Thymus (tissue), 11 donors: ENCODE measurements around the gene LTA. TPM values are rescaled to one million over a fixed set of nuclear protein-coding genes. Genes with fewer than 3 reads are reported as not detected.

Source experiments
- DNase-seq, 9 donors: peaks; one replicate each; pipeline ENCODE4 v3.0.0-alpha.2; 2013; ENCODE audit warnings: low spot score in 9 of 9, low read depth in 6 of 9, missing footprints in 1 of 9
- H3K27ac ChIP-seq, 2 donors: one replicate each; pipeline ENCODE4 v1.5.1; 2013; ENCODE audit warnings: control low read depth in 1 of 2, low read depth in 1 of 2, low read length in 1 of 2, mild to moderate bottlenecking in 1 of 2, moderate library complexity in 1 of 2
- H3K27me3 ChIP-seq, 2 donors: one replicate each; pipeline ENCODE4 v1.5.1; 2013; ENCODE audit warnings: low read length in 1 of 2; ENCODE audit not compliant: control insufficient read depth in 2 of 2, insufficient read depth in 1 of 2
- H3K36me3 ChIP-seq, 2 donors: one replicate each; pipeline ENCODE4 v1.5.1; 2013; ENCODE audit warnings: low read length in 1 of 2, mild to moderate bottlenecking in 1 of 2, moderate library complexity in 1 of 2; ENCODE audit not compliant: control insufficient read depth in 2 of 2, insufficient read depth in 2 of 2
- H3K4me1 ChIP-seq, 2 donors: one replicate each; pipeline ENCODE4 v1.5.1; 2013; ENCODE audit warnings: low read length in 2 of 2; ENCODE audit not compliant: control insufficient read depth in 2 of 2, insufficient read depth in 2 of 2
- H3K4me3 ChIP-seq, 2 donors: one replicate each; pipeline ENCODE4 v1.5.1; 2013; ENCODE audit warnings: low read length in 2 of 2, control low read depth in 1 of 2, mild to moderate bottlenecking in 1 of 2
- H3K9me3 ChIP-seq, 2 donors: one replicate each; pipeline ENCODE4 v1.5.1; 2013; ENCODE audit warnings: low read length in 1 of 2, mild to moderate bottlenecking in 1 of 2; ENCODE audit not compliant: control insufficient read depth in 2 of 2, insufficient read depth in 1 of 2
- WGBS: extraction: QIAGEN DNeasy Blood & Tissue Kit; methylation state at CpG from one replicate; pipeline ENCODE4 v1.1.7; 2013; 5-methylcytosine and 5-hydroxymethylcytosine counted together
- polyA plus RNA-seq: library from polyadenylated mRNA; stranded (reverse); fragments of 200-250 nt; gene quantifications from one replicate; pipeline ENCODE4 v1.2.3, GENCODE V29; 2013
- total RNA-seq: library from RNA; stranded (reverse); fragments of 120-200 nt; gene quantifications from one replicate; pipeline ENCODE4 v1.2.4, GENCODE V29; 2013
- donor health status: healthy.

Gene LTA
- total and polyA plus RNA-seq, 2 donors = 2.2 to 8.9 TPM

- DNase-seq = peak in 2 of 9 donors; percentile 34 to 60
- peak within 1 kb of the TSS; percentile 1 to 38 for H3K27ac ChIP-seq
- H3K36me3 ChIP-seq = peaks cover 0 to 22% of the 10 kb centered on the region in 2 donors
- peaks cover 22 to 98% of the 10 kb centered on the region in 2 donors for H3K4me1 ChIP-seq
- H3K9me3 ChIP-seq = peaks cover 0 to 3% of the 10 kb centered on the region in 2 donors
- H3K27me3 ChIP-seq = no peaks in the 10 kb centered on the region
- peak within 1 kb of the TSS; percentile 6 to 47 for H3K4me3 ChIP-seq
- 49% methylated on average over 19 of the region's 19 CpGs for WGBS
These were observed 3.3 kb downstream of the LTA start, which contains the start of gene TNF for GRCh38 chr6:31575335-31575901. TSS of gene TNF (plus strand) at chr6:31575565. CDS start at chr6:31575742, 177 bp downstream.

DNA sequence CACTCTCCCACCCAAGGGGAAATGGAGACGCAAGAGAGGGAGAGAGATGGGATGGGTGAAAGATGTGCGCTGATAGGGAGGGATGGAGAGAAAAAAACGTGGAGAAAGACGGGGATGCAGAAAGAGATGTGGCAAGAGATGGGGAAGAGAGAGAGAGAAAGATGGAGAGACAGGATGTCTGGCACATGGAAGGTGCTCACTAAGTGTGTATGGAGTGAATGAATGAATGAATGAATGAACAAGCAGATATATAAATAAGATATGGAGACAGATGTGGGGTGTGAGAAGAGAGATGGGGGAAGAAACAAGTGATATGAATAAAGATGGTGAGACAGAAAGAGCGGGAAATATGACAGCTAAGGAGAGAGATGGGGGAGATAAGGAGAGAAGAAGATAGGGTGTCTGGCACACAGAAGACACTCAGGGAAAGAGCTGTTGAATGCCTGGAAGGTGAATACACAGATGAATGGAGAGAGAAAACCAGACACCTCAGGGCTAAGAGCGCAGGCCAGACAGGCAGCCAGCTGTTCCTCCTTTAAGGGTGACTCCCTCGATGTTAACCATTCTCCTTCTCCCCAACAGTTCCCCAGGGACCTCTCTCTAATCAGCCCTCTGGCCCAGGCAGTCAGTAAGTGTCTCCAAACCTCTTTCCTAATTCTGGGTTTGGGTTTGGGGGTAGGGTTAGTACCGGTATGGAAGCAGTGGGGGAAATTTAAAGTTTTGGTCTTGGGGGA is 4.0 kb downstream of the LTA start:
- Histone ChIP-seq H3K27ac (peak overlapping the region in 1 of 2 donors; percentile 1), H3K4me1 (peaks cover 22 to 96% of the 10 kb centered on the region in 2 donors)
- WGBS = 80% methylated on average over 8 of the region's 8 CpGs

GRCh38 chr6:31576897-31577578 is 4.9 kb downstream of the LTA start:
- 87% methylated on average over 19 of the region's 19 CpGs for WGBS
- Histone ChIP-seq H3K36me3 (peaks cover 0 to 24% of the 10 kb centered on the region in 2 donors), H3K9me3 (peaks cover 0 to 7% of the 10 kb centered on the region in 2 donors), H3K27me3 (no peaks in the 10 kb centered on the region), H3K4me1 (peaks cover 18 to 90% of the 10 kb centered on the region in 2 donors), H3K4me3 (peak overlapping the region in 1 of 2 donors; percentile 47), H3K27ac (no peak overlapping the region)
- no peak for DNase-seq

More for the DNA sequence above, 4.0 kb downstream of the LTA start:
- Histone ChIP-seq H3K27me3 (no peaks in the 10 kb centered on the region), H3K9me3 (peaks cover 0 to 3% of the 10 kb centered on the region in 2 donors), H3K36me3 (peaks cover 0 to 24% of the 10 kb centered on the region in 2 donors), H3K4me3 (peak overlapping the region in 1 of 2 donors; percentile 47)
- DNase-seq = no peak

DNA sequence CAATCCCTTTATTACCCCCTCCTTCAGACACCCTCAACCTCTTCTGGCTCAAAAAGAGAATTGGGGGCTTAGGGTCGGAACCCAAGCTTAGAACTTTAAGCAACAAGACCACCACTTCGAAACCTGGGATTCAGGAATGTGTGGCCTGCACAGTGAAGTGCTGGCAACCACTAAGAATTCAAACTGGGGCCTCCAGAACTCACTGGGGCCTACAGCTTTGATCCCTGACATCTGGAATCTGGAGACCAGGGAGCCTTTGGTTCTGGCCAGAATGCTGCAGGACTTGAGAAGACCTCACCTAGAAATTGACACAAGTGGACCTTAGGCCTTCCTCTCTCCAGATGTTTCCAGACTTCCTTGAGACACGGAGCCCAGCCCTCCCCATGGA is 5.5 kb downstream of the LTA start:
- Histone ChIP-seq H3K27me3 (no peaks in the 10 kb centered on the region), H3K4me1 (peaks cover 18 to 90% of the 10 kb centered on the region in 2 donors), H3K4me3 (no peak overlapping the region), H3K36me3 (peaks cover 0 to 24% of the 10 kb centered on the region in 2 donors), H3K27ac (no peak overlapping the region), H3K9me3 (peaks cover 0 to 10% of the 10 kb centered on the region in 2 donors)
- WGBS = 97% methylated on average over 3 of the region's 3 CpGs
- DNase-seq = no peak

GRCh38 chr6:31578184-31579118 is 6.4 kb downstream of the LTA start:
- H3K9me3 ChIP-seq = peaks cover 0 to 9% of the 10 kb centered on the region in 2 donors
- peaks cover 19 to 90% of the 10 kb centered on the region in 2 donors for H3K4me1 ChIP-seq
- no peak overlapping the region for H3K4me3 ChIP-seq
- DNase-seq = no peak
- H3K27me3 ChIP-seq = no peaks in the 10 kb centered on the region
- 97% methylated on average over 12 of the region's 12 CpGs for WGBS
- peaks cover 0 to 24% of the 10 kb centered on the region in 2 donors for H3K36me3 ChIP-seq
- H3K27ac ChIP-seq = peak overlapping the region in 1 of 2 donors; percentile 26

DNA sequence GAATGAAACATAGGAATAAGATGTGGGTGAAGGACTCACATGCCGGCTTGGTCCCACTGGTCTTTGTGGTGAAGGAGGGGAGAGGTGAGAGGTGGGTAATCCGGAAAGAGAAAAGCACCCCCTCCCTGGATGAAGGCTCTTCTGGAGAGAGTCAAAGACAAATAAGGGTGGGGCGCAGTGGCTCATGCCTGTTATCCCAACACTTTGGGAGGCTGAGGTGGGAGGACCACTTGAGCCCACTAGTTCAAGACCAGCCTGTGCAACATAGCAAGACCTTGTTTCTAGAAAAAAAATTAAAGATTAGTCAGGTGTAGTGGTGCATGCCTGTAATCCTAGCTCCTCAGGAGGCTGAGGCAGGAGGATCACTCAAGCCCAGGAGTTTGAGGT is 7.0 kb downstream of the LTA start:
- H3K27me3 ChIP-seq = no peaks in the 10 kb centered on the region
- no peak overlapping the region for H3K27ac ChIP-seq
- peaks cover 0 to 24% of the 10 kb centered on the region in 2 donors for H3K36me3 ChIP-seq
- H3K9me3 ChIP-seq = peaks cover 0 to 9% of the 10 kb centered on the region in 2 donors
- peak overlapping the region in 1 of 2 donors; percentile 84 for H3K4me3 ChIP-seq
- H3K4me1 ChIP-seq = peaks cover 21 to 90% of the 10 kb centered on the region in 2 donors
- DNase-seq = no peak
- 97% methylated on average over 3 of the region's 3 CpGs for whole genome bisulfite sequencing

GRCh38 chr6:31579546-31580437 is 7.7 kb downstream of the LTA start:
- peak overlapping the region; percentile 21 to 98 for H3K27ac ChIP-seq

GRCh38 chr6:31580438-31580740 is 8.3 kb downstream of the LTA start:
- 41% methylated on average over 11 of the region's 11 CpGs for WGBS
- peaks cover 0 to 24% of the 10 kb centered on the region in 2 donors for H3K36me3 ChIP-seq
- H3K4me3 ChIP-seq = peak overlapping the region; percentile 68 to 84
- DNase-seq = no peak
- H3K4me1 ChIP-seq = peaks cover 32 to 90% of the 10 kb centered on the region in 2 donors
- peak overlapping the region; percentile 98 for H3K27ac ChIP-seq
- peaks cover 0 to 9% of the 10 kb centered on the region in 2 donors for H3K9me3 ChIP-seq
- no peaks in the 10 kb centered on the region for H3K27me3 ChIP-seq

More at GRCh38 chr6:31579546-31580437, 7.7 kb downstream of the LTA start:
- Histone ChIP-seq H3K36me3 (peaks cover 0 to 24% of the 10 kb centered on the region in 2 donors), H3K9me3 (peaks cover 0 to 9% of the 10 kb centered on the region in 2 donors), H3K4me3 (peak overlapping the region; percentile 68 to 84), H3K4me1 (peaks cover 27 to 90% of the 10 kb centered on the region in 2 donors), H3K27me3 (no peaks in the 10 kb centered on the region)
- WGBS = 96% methylated on average over 8 of the region's 8 CpGs
- DNase-seq = no peak
